ENCODE results near the gene SPRED3. TPM values are rescaled to one million over a fixed set of nuclear protein-coding genes. Genes with fewer than 3 reads are reported as not detected.

SPRED3 gene
- total RNA-seq, 1 experiment from 2014 or later: 7.2 TPM

DNA sequence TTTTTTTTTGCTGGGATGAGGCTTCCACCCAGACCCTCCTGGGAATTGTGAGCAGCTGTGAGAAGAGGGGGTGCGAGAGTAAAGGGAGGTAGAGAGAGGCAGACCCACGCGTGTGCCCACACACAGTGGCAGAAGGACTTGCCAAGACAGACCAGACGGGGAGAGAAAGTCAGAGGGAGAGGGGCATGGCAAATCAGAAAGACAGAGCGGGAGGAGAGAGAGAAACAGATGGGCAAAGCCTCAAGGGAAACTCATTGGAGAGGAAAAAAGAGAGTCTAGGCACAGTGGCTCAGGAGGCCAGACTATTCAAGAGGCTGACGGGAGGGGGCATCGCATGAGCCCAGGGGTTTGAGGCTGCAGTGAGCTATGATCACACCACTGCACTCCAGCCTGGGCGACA lies 35.9 kb upstream of the SPRED3 start (continued):
- TF ChIP-seq, protein P1, sequence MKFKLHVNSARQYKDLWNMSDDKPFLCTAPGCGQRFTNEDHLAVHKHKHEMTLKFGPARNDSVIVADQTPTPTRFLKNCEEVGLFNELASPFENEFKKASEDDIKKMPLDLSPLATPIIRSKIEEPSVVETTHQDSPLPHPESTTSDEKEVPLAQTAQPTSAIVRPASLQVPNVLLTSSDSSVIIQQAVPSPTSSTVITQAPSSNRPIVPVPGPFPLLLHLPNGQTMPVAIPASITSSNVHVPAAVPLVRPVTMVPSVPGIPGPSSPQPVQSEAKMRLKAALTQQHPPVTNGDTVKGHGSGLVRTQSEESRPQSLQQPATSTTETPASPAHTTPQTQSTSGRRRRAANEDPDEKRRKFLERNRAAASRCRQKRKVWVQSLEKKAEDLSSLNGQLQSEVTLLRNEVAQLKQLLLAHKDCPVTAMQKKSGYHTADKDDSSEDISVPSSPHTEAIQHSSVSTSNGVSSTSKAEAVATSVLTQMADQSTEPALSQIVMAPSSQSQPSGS (CRISPR knock-in tag; IDR thresholded peaks at IDR 0.05; ENCODE audit: borderline replicate concordance, low read depth): no peak
- TF ChIP-seq, protein P2, sequence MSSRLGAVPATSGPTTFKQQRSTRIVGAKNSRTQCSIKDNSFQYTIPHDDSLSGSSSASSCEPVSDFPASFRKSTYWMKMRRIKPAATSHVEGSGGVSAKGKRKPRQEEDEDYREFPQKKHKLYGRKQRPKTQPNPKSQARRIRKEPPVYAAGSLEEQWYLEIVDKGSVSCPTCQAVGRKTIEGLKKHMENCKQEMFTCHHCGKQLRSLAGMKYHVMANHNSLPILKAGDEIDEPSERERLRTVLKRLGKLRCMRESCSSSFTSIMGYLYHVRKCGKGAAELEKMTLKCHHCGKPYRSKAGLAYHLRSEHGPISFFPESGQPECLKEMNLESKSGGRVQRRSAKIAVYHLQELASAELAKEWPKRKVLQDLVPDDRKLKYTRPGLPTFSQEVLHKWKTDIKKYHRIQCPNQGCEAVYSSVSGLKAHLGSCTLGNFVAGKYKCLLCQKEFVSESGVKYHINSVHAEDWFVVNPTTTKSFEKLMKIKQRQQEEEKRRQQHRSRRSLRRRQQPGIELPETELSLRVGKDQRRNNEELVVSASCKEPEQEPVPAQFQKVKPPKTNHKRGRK (CRISPR knock-in tag; IDR thresholded peaks at IDR 0.05; ENCODE audit: borderline replicate concordance): no peak

DNA sequence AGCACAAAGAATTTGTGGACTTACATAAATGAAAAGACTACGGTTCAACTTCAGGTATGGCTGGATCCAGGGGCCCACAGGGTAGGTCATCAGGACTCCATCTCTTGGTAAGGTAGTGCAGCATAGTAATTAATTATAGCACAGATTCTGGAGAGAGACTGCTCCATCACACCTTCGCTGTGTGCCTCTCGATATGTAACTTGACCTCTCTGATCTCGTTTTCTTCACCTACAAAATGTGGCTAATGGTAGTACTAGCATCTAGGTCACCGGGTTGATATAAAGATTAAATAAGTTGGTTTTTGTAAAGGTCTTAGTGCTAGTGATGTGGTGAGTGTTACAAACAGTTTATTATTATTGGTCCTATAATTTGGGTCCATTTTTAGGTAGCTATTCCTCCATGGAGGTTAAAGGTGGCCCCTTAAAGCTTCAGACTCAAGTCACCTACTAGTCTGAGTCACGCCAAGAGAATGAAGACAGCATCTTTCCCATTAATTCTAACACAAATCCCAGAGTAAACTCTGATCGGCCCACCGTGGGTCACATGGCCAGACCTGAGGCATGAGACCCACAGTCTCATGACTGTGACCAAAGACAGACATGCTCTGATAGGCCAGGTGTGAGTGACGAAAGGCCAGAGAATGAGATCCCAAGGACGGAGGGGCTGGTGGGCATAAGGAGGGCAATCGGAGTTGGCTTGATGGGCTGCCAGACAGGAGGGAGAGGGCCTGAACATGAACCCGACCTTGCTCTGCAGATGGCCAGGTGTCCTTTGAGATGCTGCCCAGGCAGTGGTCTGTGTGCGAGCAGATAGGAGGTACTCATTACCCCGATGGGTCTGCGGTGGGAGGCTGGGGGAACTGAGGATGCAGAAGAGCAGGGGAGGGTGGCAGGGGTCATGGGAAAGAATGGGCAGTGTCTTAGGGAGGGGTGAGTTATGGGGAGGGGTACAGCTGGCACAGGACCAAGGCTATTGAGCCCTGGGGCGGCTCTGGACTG lies 32.5 kb upstream of the SPRED3 start:
- Mint-ChIP-seq H3K4me1 (peaks cover 5% of the 10 kb centered on the region), H3K36me3 (no peaks in the 10 kb centered on the region), H3K27me3 (ENCODE audit: low read depth) (peaks cover 58% of the 10 kb centered on the region), H3K27ac (no peak overlapping the region), H3K9me3 (no peaks in the 10 kb centered on the region), H3K4me3 (no peak overlapping the region)
- CTCF ChIA-PET: interaction anchor here (0.6 kb wide), 1 partner anchor 51 kb away, joined by 4 read pairs; no protein-coding TSS in a partner anchor
- DNase-seq (ENCODE audit: low spot score): no peak
- TF ChIP-seq, protein P3, sequence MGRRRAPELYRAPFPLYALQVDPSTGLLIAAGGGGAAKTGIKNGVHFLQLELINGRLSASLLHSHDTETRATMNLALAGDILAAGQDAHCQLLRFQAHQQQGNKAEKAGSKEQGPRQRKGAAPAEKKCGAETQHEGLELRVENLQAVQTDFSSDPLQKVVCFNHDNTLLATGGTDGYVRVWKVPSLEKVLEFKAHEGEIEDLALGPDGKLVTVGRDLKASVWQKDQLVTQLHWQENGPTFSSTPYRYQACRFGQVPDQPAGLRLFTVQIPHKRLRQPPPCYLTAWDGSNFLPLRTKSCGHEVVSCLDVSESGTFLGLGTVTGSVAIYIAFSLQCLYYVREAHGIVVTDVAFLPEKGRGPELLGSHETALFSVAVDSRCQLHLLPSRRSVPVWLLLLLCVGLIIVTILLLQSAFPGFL (CRISPR knock-in tag; IDR thresholded peaks at IDR 0.05; ENCODE audit: borderline replicate concordance): no peak
- no peak for TF ChIP-seq SP1 (CRISPR knock-in tag; conservative IDR thresholded peaks at IDR 0.05)
- no peak for TF ChIP-seq FOXP1 (CRISPR knock-in tag; IDR thresholded peaks at IDR 0.05; ENCODE audit: borderline replicate concordance)
- TF ChIP-seq TEAD4 (CRISPR knock-in tag; IDR thresholded peaks at IDR 0.05): no peak
- no peak for TF ChIP-seq ATF1 (CRISPR knock-in tag; IDR thresholded peaks at IDR 0.05)
- TF ChIP-seq, protein P4, sequence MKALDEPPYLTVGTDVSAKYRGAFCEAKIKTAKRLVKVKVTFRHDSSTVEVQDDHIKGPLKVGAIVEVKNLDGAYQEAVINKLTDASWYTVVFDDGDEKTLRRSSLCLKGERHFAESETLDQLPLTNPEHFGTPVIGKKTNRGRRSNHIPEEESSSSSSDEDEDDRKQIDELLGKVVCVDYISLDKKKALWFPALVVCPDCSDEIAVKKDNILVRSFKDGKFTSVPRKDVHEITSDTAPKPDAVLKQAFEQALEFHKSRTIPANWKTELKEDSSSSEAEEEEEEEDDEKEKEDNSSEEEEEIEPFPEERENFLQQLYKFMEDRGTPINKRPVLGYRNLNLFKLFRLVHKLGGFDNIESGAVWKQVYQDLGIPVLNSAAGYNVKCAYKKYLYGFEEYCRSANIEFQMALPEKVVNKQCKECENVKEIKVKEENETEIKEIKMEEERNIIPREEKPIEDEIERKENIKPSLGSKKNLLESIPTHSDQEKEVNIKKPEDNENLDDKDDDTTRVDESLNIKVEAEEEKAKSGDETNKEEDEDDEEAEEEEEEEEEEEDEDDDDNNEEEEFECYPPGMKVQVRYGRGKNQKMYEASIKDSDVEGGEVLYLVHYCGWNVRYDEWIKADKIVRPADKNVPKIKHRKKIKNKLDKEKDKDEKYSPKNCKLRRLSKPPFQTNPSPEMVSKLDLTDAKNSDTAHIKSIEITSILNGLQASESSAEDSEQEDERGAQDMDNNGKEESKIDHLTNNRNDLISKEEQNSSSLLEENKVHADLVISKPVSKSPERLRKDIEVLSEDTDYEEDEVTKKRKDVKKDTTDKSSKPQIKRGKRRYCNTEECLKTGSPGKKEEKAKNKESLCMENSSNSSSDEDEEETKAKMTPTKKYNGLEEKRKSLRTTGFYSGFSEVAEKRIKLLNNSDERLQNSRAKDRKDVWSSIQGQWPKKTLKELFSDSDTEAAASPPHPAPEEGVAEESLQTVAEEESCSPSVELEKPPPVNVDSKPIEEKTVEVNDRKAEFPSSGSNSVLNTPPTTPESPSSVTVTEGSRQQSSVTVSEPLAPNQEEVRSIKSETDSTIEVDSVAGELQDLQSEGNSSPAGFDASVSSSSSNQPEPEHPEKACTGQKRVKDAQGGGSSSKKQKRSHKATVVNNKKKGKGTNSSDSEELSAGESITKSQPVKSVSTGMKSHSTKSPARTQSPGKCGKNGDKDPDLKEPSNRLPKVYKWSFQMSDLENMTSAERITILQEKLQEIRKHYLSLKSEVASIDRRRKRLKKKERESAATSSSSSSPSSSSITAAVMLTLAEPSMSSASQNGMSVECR (CRISPR knock-in tag; IDR thresholded peaks at IDR 0.05; ENCODE audit: borderline replicate concordance): no peak
- TF ChIP-seq RORB (CRISPR knock-in tag; IDR thresholded peaks at IDR 0.05): no peak
- TF ChIP-seq ZNF423 (CRISPR knock-in tag; IDR thresholded peaks at IDR 0.05): no peak
- TF ChIP-seq RELA (CRISPR knock-in tag; IDR thresholded peaks at IDR 0.05; ENCODE audit: borderline replicate concordance): no peak
- TF ChIP-seq KAT7 (CRISPR knock-in tag; IDR thresholded peaks at IDR 0.05; ENCODE audit: borderline replicate concordance): no peak
- no peak for TF ChIP-seq ZNF671 (CRISPR knock-in tag; IDR thresholded peaks at IDR 0.05)
- POLR2A ChIA-PET: no interaction called here
- ATAC-seq: no peak

DNA sequence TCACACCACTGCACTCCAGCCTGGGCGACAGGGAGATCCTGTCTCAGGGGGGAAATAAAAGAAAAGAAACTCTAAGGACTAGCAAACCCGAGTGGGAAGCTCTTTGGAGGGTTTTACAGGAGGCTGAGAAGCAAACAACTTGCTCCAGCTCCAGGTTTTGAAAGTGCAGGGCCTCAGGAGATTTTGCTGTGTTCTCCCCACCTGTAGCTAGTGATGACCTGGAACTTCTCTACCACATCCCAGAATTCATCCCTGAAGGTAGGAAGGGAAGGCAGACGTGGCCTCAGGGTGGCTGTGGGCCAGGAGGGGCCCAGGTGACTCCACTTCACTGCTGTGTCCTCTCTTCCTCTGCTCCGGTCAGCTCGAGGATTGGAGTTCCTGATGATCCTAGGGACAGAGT lies 30.4 kb upstream of the SPRED3 start:
- peaks cover 10% of the 10 kb centered on the region for H3K4me1 Mint-ChIP-seq
- no peak for DNase-seq (ENCODE audit: low spot score)
- TF ChIP-seq NFYB (CRISPR knock-in tag; conservative IDR thresholded peaks at IDR 0.05; ENCODE audit: low read depth) (no peak), ZNF121 (CRISPR knock-in tag; IDR thresholded peaks at IDR 0.05) (no peak), FOXJ3 (CRISPR knock-in tag; IDR thresholded peaks at IDR 0.05; ENCODE audit: borderline replicate concordance) (no peak)
- TF ChIP-seq, protein P5, sequence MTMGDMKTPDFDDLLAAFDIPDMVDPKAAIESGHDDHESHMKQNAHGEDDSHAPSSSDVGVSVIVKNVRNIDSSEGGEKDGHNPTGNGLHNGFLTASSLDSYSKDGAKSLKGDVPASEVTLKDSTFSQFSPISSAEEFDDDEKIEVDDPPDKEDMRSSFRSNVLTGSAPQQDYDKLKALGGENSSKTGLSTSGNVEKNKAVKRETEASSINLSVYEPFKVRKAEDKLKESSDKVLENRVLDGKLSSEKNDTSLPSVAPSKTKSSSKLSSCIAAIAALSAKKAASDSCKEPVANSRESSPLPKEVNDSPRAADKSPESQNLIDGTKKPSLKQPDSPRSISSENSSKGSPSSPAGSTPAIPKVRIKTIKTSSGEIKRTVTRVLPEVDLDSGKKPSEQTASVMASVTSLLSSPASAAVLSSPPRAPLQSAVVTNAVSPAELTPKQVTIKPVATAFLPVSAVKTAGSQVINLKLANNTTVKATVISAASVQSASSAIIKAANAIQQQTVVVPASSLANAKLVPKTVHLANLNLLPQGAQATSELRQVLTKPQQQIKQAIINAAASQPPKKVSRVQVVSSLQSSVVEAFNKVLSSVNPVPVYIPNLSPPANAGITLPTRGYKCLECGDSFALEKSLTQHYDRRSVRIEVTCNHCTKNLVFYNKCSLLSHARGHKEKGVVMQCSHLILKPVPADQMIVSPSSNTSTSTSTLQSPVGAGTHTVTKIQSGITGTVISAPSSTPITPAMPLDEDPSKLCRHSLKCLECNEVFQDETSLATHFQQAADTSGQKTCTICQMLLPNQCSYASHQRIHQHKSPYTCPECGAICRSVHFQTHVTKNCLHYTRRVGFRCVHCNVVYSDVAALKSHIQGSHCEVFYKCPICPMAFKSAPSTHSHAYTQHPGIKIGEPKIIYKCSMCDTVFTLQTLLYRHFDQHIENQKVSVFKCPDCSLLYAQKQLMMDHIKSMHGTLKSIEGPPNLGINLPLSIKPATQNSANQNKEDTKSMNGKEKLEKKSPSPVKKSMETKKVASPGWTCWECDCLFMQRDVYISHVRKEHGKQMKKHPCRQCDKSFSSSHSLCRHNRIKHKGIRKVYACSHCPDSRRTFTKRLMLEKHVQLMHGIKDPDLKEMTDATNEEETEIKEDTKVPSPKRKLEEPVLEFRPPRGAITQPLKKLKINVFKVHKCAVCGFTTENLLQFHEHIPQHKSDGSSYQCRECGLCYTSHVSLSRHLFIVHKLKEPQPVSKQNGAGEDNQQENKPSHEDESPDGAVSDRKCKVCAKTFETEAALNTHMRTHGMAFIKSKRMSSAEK (CRISPR knock-in tag; IDR thresholded peaks at IDR 0.05; ENCODE audit: borderline replicate concordance): no peak

More for the DNA sequence above, 30.4 kb upstream of the SPRED3 start:
- H3K9me3 Mint-ChIP-seq: no peaks in the 10 kb centered on the region
- H3K4me3 Mint-ChIP-seq: no peak overlapping the region
- no peak for ATAC-seq
- no peaks in the 10 kb centered on the region for H3K36me3 Mint-ChIP-seq
- H3K27me3 Mint-ChIP-seq (ENCODE audit: low read depth): peaks cover 63% of the 10 kb centered on the region
- CTCF ChIA-PET: interaction anchor here (0.6 to 1.1 kb wide), 3 partner anchors 22 to 33 kb away, joined by 3 to 4 read pairs (median 3); partner anchors contain the start of genes CATSPERG and GGN
- POLR2A ChIA-PET: no interaction called here
- H3K27ac Mint-ChIP-seq: no peak overlapping the region

Measured in WTC11 (cell line).